K562 (cell line): ENCODE results near the gene MROH2B.

ENCODE experiments used
- CCAR2 ChIP-seq: fragments of 200-400 bp; formaldehyde crosslinking; IDR thresholded peaks from 2 replicates; pipeline ENCODE4 v1.6.1; 2017; ENCODE audit warnings: mild to moderate bottlenecking, low read depth, low read length
- CREM ChIP-seq: IDR thresholded peaks from 2 replicates; pipeline ENCODE4 v1.6.1; 2014; ENCODE audit warnings: antibody characterized with exemption, low read depth
- HNRNPH1 ChIP-seq: fragments of 200-400 bp; formaldehyde crosslinking; optimal IDR thresholded peaks from 2 replicates; pipeline ENCODE3; 2017; ENCODE audit warnings: low read depth, mild to moderate bottlenecking, low read length, moderate library complexity
- MCM3 ChIP-seq: fragments of 450-650 bp; IDR thresholded peaks from 2 replicates; pipeline ENCODE4 v1.6.1; 2016
- MTA1 ChIP-seq: fragments of 450-650 bp; IDR thresholded peaks from 2 replicates; pipeline ENCODE4 v1.6.1; 2017; ENCODE audit warnings: borderline replicate concordance
- MXI1 ChIP-seq: IDR thresholded peaks from 2 replicates; pipeline ENCODE4 v1.6.1; 2011; ENCODE audit warnings: low read depth, mild to moderate bottlenecking, improper control_type of control experiment, low read length
- POU5F1 ChIP-seq: fragments of 150-350 bp; IDR thresholded peaks from 2 replicates; pipeline ENCODE4 v1.6.1; 2014; ENCODE audit warnings: borderline replicate concordance, low read length, low read depth, mild to moderate bottlenecking; ENCODE audit not compliant: partially characterized antibody
- PYGO2 ChIP-seq: fragments of 450-650 bp; IDR thresholded peaks from 2 replicates; pipeline ENCODE4 v1.6.1; 2016; ENCODE audit warnings: mild to moderate bottlenecking, missing genetic modification characterization, moderate library complexity, missing compliant biosample characterization
- RFX5 ChIP-seq: IDR thresholded peaks from 2 replicates; pipeline ENCODE4 v1.6.1; 2011; ENCODE audit warnings: low read depth, mild to moderate bottlenecking, improper control_type of control experiment, low read length
- SP1 ChIP-seq: sonication (generic); formaldehyde crosslinking; IDR thresholded peaks from 2 replicates; pipeline ENCODE4 v1.8.1; 2022; ENCODE audit warnings: mild to moderate bottlenecking, missing genetic modification reagents
- ZSCAN32 ChIP-seq: fragments of 450-650 bp; formaldehyde crosslinking; IDR thresholded peaks from 2 replicates; pipeline ENCODE4 v1.4.0; 2020; ENCODE audit warnings: mild to moderate bottlenecking, moderate library complexity
- ZZZ3 ChIP-seq: fragments of 450-650 bp; IDR thresholded peaks from 2 replicates; pipeline ENCODE4 v1.6.1; 2016; ENCODE audit warnings: antibody characterized with exemption, mild to moderate bottlenecking, moderate library complexity
- TF ChIP-seq, protein P1 (sequence below), 3 experiments: IDR thresholded peaks in 2 of 3; conservative IDR thresholded peaks in 1 of 3; 2 replicates each; pipeline ENCODE4 v1.5.1; 2011 to 2012; ENCODE audit warnings: low read length in 3 of 3, mild to moderate bottlenecking in 3 of 3, control low read depth in 2 of 3, improper control_type of control experiment in 1 of 3, inconsistent platforms in 1 of 3, low read depth in 1 of 3, mixed read lengths in 1 of 3, moderate library complexity in 1 of 3; ENCODE audit not compliant: insufficient read depth in 2 of 3
- TF ChIP-seq, protein P2 (sequence below): sonication (generic); formaldehyde crosslinking; IDR thresholded peaks from 2 replicates; pipeline ENCODE4 v1.8.1; 2023; ENCODE audit warnings: mild to moderate bottlenecking, missing genetic modification reagents

DNA sequence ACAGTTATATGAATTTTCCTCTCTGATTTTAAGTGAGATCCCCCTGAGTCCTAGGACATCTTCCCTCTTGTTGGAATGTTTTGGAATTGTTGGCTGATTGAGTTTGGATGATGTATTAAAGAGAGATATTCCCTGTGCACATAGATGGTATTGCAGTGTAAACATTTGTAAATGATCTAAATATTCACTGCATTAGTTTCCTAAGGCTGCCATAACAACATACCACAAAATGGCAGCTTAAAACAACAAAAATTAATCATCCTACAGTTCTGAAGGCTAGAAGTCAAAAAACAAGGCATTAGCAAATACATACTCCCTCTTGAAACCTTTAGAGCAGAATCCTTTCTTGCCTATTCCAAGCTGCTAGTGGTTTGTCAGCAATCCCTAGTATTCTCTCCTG, 38.0 kb upstream of the MROH2B start:
- TF ChIP-seq ZZZ3 (no peak), MTA1 (no peak), RFX5 (no peak), POU5F1 (no peak), MCM3 (no peak), CREM (no peak), ZSCAN32 (CRISPR knock-in tag) (no peak), SP1 (CRISPR knock-in tag) (no peak), PYGO2 (tag) (no peak), HNRNPH1 (no peak), CCAR2 (no peak), MXI1 (no peak)
- TF ChIP-seq, protein P1, sequence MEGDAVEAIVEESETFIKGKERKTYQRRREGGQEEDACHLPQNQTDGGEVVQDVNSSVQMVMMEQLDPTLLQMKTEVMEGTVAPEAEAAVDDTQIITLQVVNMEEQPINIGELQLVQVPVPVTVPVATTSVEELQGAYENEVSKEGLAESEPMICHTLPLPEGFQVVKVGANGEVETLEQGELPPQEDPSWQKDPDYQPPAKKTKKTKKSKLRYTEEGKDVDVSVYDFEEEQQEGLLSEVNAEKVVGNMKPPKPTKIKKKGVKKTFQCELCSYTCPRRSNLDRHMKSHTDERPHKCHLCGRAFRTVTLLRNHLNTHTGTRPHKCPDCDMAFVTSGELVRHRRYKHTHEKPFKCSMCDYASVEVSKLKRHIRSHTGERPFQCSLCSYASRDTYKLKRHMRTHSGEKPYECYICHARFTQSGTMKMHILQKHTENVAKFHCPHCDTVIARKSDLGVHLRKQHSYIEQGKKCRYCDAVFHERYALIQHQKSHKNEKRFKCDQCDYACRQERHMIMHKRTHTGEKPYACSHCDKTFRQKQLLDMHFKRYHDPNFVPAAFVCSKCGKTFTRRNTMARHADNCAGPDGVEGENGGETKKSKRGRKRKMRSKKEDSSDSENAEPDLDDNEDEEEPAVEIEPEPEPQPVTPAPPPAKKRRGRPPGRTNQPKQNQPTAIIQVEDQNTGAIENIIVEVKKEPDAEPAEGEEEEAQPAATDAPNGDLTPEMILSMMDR (IDR thresholded peaks at IDR 0.05 in 2 of 3, conservative IDR thresholded peaks at IDR 0.05 in 1 of 3; ENCODE audit: insufficient read depth in 2 of 3, low read depth in 1 of 3, low read length in 3 of 3), result no peak
- TF ChIP-seq, protein P2, sequence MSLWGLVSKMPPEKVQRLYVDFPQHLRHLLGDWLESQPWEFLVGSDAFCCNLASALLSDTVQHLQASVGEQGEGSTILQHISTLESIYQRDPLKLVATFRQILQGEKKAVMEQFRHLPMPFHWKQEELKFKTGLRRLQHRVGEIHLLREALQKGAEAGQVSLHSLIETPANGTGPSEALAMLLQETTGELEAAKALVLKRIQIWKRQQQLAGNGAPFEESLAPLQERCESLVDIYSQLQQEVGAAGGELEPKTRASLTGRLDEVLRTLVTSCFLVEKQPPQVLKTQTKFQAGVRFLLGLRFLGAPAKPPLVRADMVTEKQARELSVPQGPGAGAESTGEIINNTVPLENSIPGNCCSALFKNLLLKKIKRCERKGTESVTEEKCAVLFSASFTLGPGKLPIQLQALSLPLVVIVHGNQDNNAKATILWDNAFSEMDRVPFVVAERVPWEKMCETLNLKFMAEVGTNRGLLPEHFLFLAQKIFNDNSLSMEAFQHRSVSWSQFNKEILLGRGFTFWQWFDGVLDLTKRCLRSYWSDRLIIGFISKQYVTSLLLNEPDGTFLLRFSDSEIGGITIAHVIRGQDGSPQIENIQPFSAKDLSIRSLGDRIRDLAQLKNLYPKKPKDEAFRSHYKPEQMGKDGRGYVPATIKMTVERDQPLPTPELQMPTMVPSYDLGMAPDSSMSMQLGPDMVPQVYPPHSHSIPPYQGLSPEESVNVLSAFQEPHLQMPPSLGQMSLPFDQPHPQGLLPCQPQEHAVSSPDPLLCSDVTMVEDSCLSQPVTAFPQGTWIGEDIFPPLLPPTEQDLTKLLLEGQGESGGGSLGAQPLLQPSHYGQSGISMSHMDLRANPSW (CRISPR knock-in tag), result no peak
